ENCODE results near the gene CLPTM1L.
A peak's percentile ranks its signal among the peaks of the same experiment; 100 is the strongest.
"Not testable (repeated sequence)": the region's sequence is repeated elsewhere in the genome, so short reads cannot be mapped to it uniquely, and the experiment has no call there.

CLPTM1L gene

GRCh38 chr5:1326532-1326875 lies 18.4 kb downstream of the CLPTM1L start:
- not testable (repeated sequence) for DNase-seq (ENCODE audit: low spot score)

- no peak for DNase-seq (ENCODE audit: low spot score)
These were observed 18.9 kb downstream of the CLPTM1L start for GRCh38 chr5:1325870-1326531.

- DNase-seq (ENCODE audit: low spot score): no peak
These were observed 19.6 kb downstream of the CLPTM1L start for GRCh38 chr5:1325191-1325741.

GRCh38 chr5:1324719-1325190 lies 20.1 kb downstream of the CLPTM1L start:
- DNase-seq (ENCODE audit: low spot score): no peak

- no peak for DNase-seq (ENCODE audit: low spot score)
These were observed 20.6 kb downstream of the CLPTM1L start for GRCh38 chr5:1324301-1324700.

GRCh38 chr5:1323803-1324173 lies 21.1 kb downstream of the CLPTM1L start:
- no peak for DNase-seq (ENCODE audit: low spot score)

GRCh38 chr5:1322955-1323802 lies 21.7 kb downstream of the CLPTM1L start:
- DNase-seq (ENCODE audit: low spot score): no peak

- no peak for DNase-seq (ENCODE audit: low spot score)
These were observed 22.6 kb downstream of the CLPTM1L start for GRCh38 chr5:1322036-1322900.

- DNase-seq (ENCODE audit: low spot score): no peak
These were observed 23.3 kb downstream of the CLPTM1L start for GRCh38 chr5:1321576-1321975.

GRCh38 chr5:1320436-1321344 lies 24.2 kb downstream of the CLPTM1L start:
- no peak for DNase-seq (ENCODE audit: low spot score)

- no peak for DNase-seq (ENCODE audit: low spot score)
These were observed 25.3 kb downstream of the CLPTM1L start for GRCh38 chr5:1319436-1320256.

- no peak for DNase-seq (ENCODE audit: low spot score)
These were observed 26.1 kb downstream of the CLPTM1L start for GRCh38 chr5:1318659-1319251.

GRCh38 chr5:1317921-1318565 lies 26.9 kb downstream of the CLPTM1L start:
- DNase-seq (ENCODE audit: low spot score): no peak

GRCh38 chr5:1316588-1317340 lies 28.1 kb downstream of the CLPTM1L start:
- no peak for DNase-seq (ENCODE audit: low spot score)

- peak; percentile 70 for DNase-seq (ENCODE audit: low spot score)
These were observed 29.0 kb downstream of the CLPTM1L start for GRCh38 chr5:1315709-1316587.

GRCh38 chr5:1315018-1315708 lies 29.7 kb downstream of the CLPTM1L start:
- no peak for DNase-seq (ENCODE audit: low spot score)

- no peak for DNase-seq (ENCODE audit: low spot score)
These were observed 30.3 kb downstream of the CLPTM1L start for GRCh38 chr5:1314564-1314982.
